ENCODE data around the gene GAS2. TPM values are rescaled to one million over a fixed set of nuclear protein-coding genes. Genes with fewer than 3 reads are reported as not detected.

Gene GAS2
- total RNA-seq, 2 experiments from 2014 or later: 1.3 to 2.0 TPM

- H3K36me3 Mint-ChIP-seq: no peaks in the 10 kb centered on the region
- DNase-seq (no peak), ATAC-seq (no peak)
- no peaks in the 10 kb centered on the region for H3K9me3 Mint-ChIP-seq (ENCODE audit: low read depth)
- peaks cover 9% of the 10 kb centered on the region for H3K4me1 Mint-ChIP-seq
- CTCF ChIA-PET: interaction anchor here (1.6 kb wide), 1 partner anchor 30 kb away, joined by 4 read pairs; the partner anchor contains the start of gene FANCF
- no peaks in the 10 kb centered on the region for H3K27me3 Mint-ChIP-seq
- no peak overlapping the region for H3K4me3 Mint-ChIP-seq
- no peak overlapping the region for H3K27ac Mint-ChIP-seq
Measured at GRCh38 chr11:22656130-22656529, 10.3 kb upstream of the GAS2 start.

GRCh38 chr11:22657101-22657694 is 9.2 kb upstream of the GAS2 start:
- Mint-ChIP-seq H3K4me3 (no peak overlapping the region), H3K9me3 (ENCODE audit: low read depth) (no peaks in the 10 kb centered on the region), H3K27ac (no peak overlapping the region), H3K4me1 (peaks cover 9% of the 10 kb centered on the region), H3K36me3 (no peaks in the 10 kb centered on the region), H3K27me3 (no peaks in the 10 kb centered on the region)
- peak; percentile 71 for ATAC-seq
- CTCF ChIA-PET: interaction anchor here (1.4 to 1.6 kb wide), 2 partner anchors 31 to 173 kb away, joined by 3 to 4 read pairs; partner anchors contain the start of genes FANCF and SVIP
- no peak for DNase-seq

- Mint-ChIP-seq H3K4me3 (no peak overlapping the region), H3K36me3 (no peaks in the 10 kb centered on the region), H3K4me1 (peaks cover 9% of the 10 kb centered on the region), H3K27me3 (peaks cover 6% of the 10 kb centered on the region), H3K9me3 (ENCODE audit: low read depth) (no peaks in the 10 kb centered on the region), H3K27ac (no peak overlapping the region)
- CTCF ChIA-PET: no interaction called here
- no peak for DNase-seq
- ATAC-seq: no peak
Measured at GRCh38 chr11:22659783-22660182, 6.6 kb upstream of the GAS2 start.

- ATAC-seq (peak; percentile 55), DNase-seq (no peak)
- Mint-ChIP-seq H3K4me1 (peaks cover 6% of the 10 kb centered on the region), H3K36me3 (no peaks in the 10 kb centered on the region), H3K9me3 (ENCODE audit: low read depth) (no peaks in the 10 kb centered on the region), H3K27ac (no peak overlapping the region), H3K27me3 (peaks cover 65% of the 10 kb centered on the region), H3K4me3 (peak overlapping the region; percentile 37)
- CTCF ChIA-PET: no interaction called here
Measured at GRCh38 chr11:22666688-22667439, 453 bp downstream of the GAS2 start.

GRCh38 chr11:22668005-22668796 is 1.8 kb downstream of the GAS2 start:
- no peak for ATAC-seq
- CTCF ChIA-PET: no interaction called here
- peaks cover 72% of the 10 kb centered on the region for H3K27me3 Mint-ChIP-seq
- H3K27ac Mint-ChIP-seq: no peak overlapping the region
- no peak overlapping the region for H3K4me3 Mint-ChIP-seq
- no peak for DNase-seq
- H3K9me3 Mint-ChIP-seq (ENCODE audit: low read depth): no peaks in the 10 kb centered on the region
- H3K4me1 Mint-ChIP-seq: peaks cover 6% of the 10 kb centered on the region
- H3K36me3 Mint-ChIP-seq: no peaks in the 10 kb centered on the region

GRCh38 chr11:22669368-22669767 is 3.0 kb downstream of the GAS2 start:
- DNase-seq (no peak), ATAC-seq (no peak)
- Mint-ChIP-seq H3K27me3 (peaks cover 67% of the 10 kb centered on the region), H3K9me3 (ENCODE audit: low read depth) (no peaks in the 10 kb centered on the region), H3K4me1 (peaks cover 6% of the 10 kb centered on the region), H3K4me3 (no peak overlapping the region), H3K27ac (no peak overlapping the region), H3K36me3 (no peaks in the 10 kb centered on the region)
- CTCF ChIA-PET: no interaction called here

GRCh38 chr11:22670830-22671229 is 4.4 kb downstream of the GAS2 start:
- H3K27me3 Mint-ChIP-seq: peaks cover 66% of the 10 kb centered on the region

GRCh38 chr11:22671751-22672150 is 5.3 kb downstream of the GAS2 start:
- Mint-ChIP-seq H3K27me3 (peaks cover 59% of the 10 kb centered on the region), H3K9me3 (ENCODE audit: low read depth) (no peaks in the 10 kb centered on the region), H3K27ac (no peak overlapping the region), H3K4me3 (no peak overlapping the region), H3K36me3 (no peaks in the 10 kb centered on the region), H3K4me1 (peaks cover 1% of the 10 kb centered on the region)
- CTCF ChIA-PET: no interaction called here
- no peak for DNase-seq
- ATAC-seq: no peak

More at GRCh38 chr11:22670830-22671229, 4.4 kb downstream of the GAS2 start:
- no peak overlapping the region for H3K27ac Mint-ChIP-seq
- no peaks in the 10 kb centered on the region for H3K36me3 Mint-ChIP-seq
- ATAC-seq: no peak
- CTCF ChIA-PET: no interaction called here
- H3K9me3 Mint-ChIP-seq (ENCODE audit: low read depth): no peaks in the 10 kb centered on the region
- no peak overlapping the region for H3K4me3 Mint-ChIP-seq
- peaks cover 6% of the 10 kb centered on the region for H3K4me1 Mint-ChIP-seq
- DNase-seq: no peak

- Mint-ChIP-seq H3K4me3 (no peak overlapping the region), H3K4me1 (no peaks in the 10 kb centered on the region), H3K9me3 (ENCODE audit: low read depth) (no peaks in the 10 kb centered on the region), H3K27me3 (peaks cover 36% of the 10 kb centered on the region), H3K36me3 (no peaks in the 10 kb centered on the region), H3K27ac (no peak overlapping the region)
- ATAC-seq (no peak), DNase-seq (no peak)
- CTCF ChIA-PET: no interaction called here
Measured at GRCh38 chr11:22674470-22675439, 8.3 kb downstream of the GAS2 start.

- Mint-ChIP-seq H3K4me1 (no peaks in the 10 kb centered on the region), H3K9me3 (ENCODE audit: low read depth) (no peaks in the 10 kb centered on the region), H3K4me3 (no peak overlapping the region), H3K27me3 (peaks cover 14% of the 10 kb centered on the region), H3K36me3 (no peaks in the 10 kb centered on the region), H3K27ac (no peak overlapping the region)
- DNase-seq (no peak), ATAC-seq (no peak)
- CTCF ChIA-PET: no interaction called here
Measured at GRCh38 chr11:22677153-22677903, 10.9 kb downstream of the GAS2 start.

- Mint-ChIP-seq H3K27ac (no peak overlapping the region), H3K36me3 (no peaks in the 10 kb centered on the region), H3K9me3 (ENCODE audit: low read depth) (no peaks in the 10 kb centered on the region), H3K4me1 (no peaks in the 10 kb centered on the region), H3K27me3 (peaks cover 2% of the 10 kb centered on the region), H3K4me3 (no peak overlapping the region)
- CTCF ChIA-PET: no interaction called here
- DNase-seq (no peak), ATAC-seq (no peak)
Measured at GRCh38 chr11:22680628-22681027, 14.2 kb downstream of the GAS2 start.

- Mint-ChIP-seq H3K36me3 (no peaks in the 10 kb centered on the region), H3K4me3 (no peak overlapping the region), H3K27me3 (peaks cover 2% of the 10 kb centered on the region), H3K27ac (no peak overlapping the region), H3K4me1 (no peaks in the 10 kb centered on the region), H3K9me3 (ENCODE audit: low read depth) (no peaks in the 10 kb centered on the region)
- CTCF ChIA-PET: no interaction called here
- ATAC-seq (no peak), DNase-seq (no peak)
Measured at GRCh38 chr11:22681281-22681812, 14.9 kb downstream of the GAS2 start.
